ENCODE data around the gene TSSK2. TPM values are rescaled to one million over a fixed set of nuclear protein-coding genes. Genes with fewer than 3 reads are reported as not detected.

TSSK2 gene
- total RNA-seq, 1 experiment from 2014 or later = not detected

GRCh38 chr22:19173047-19174035 is 42.2 kb downstream of the TSSK2 start:
- ATAC-seq (no peak), DNase-seq (ENCODE audit: low read depth, low spot score) (no peak)
- Histone ChIP-seq H3K36me3 (ENCODE audit: control insufficient read depth, insufficient read depth, low read length) (no peaks in the 10 kb centered on the region; the same call in 1 of the 2 replicates), H3K27ac (ENCODE audit: low read length) (peak overlapping the region; percentile 87), H3K4me1 (ENCODE audit: control insufficient read depth, insufficient read depth, low read length) (peaks cover 48% of the 10 kb centered on the region), H3K9me3 (ENCODE audit: control insufficient read depth, insufficient read depth, low read depth, low read length) (no peaks in the 10 kb centered on the region), H3K27me3 (ENCODE audit: control insufficient read depth, insufficient read depth, low read length) (no peaks in the 10 kb centered on the region; the same call in 1 of the 2 replicates), H3K4me3 (ENCODE audit: low read depth in 2 of 2, low read length in 2 of 2) (peak overlapping the region; percentile 80 to 92)
- in situ Hi-C loops (cut with HindIII; ENCODE audit: low pct_unique_long_range_greater_than_20kb, low sequenced_read_pairs) (no loop called here), intact Hi-C loops (cut with micrococcal nuclease; ENCODE audit: unreplicated experiment) (no loop called here)
- ChIA-PET CTCF (no interaction called here), POLR2A (interaction anchor here (0.5 kb wide), 1 partner anchor 793 kb away, joined by 8 read pairs; no protein-coding TSS in a partner anchor)
- BruUV-seq (replicated peaks) = no TSS peak
- TF ChIP-seq REST (IDR thresholded peaks at IDR 0.05; ENCODE audit: insufficient read depth in 1 of 2, low read depth in 2 of 2, low read length in 1 of 2) (no peak), TCF7L2 (IDR thresholded peaks at IDR 0.05; ENCODE audit: low read depth, low read length) (no peak), CTCF (IDR thresholded peaks at IDR 0.05) (no peak), POLR2AphosphoS5 (IDR thresholded peaks at IDR 0.05; ENCODE audit: low read depth, low read length) (no peak), SIN3A (IDR thresholded peaks at IDR 0.05; ENCODE audit: borderline replicate concordance, insufficient read depth, low read depth, low read length) (no peak)

GRCh38 chr22:19174106-19175025 is 43.3 kb downstream of the TSSK2 start:
- Histone ChIP-seq H3K9me3 (ENCODE audit: control insufficient read depth, insufficient read depth, low read depth, low read length) (no peaks in the 10 kb centered on the region), H3K27me3 (ENCODE audit: control insufficient read depth, insufficient read depth, low read length) (no peaks in the 10 kb centered on the region), H3K4me1 (ENCODE audit: control insufficient read depth, insufficient read depth, low read length) (peaks cover 48% of the 10 kb centered on the region), H3K36me3 (ENCODE audit: control insufficient read depth, insufficient read depth, low read length) (no peaks in the 10 kb centered on the region; the same call in 1 of the 2 replicates), H3K4me3 (ENCODE audit: low read depth in 2 of 2, low read length in 2 of 2) (peak overlapping the region in 1 of 2 experiments; percentile 14; a peak in 1 of 4 replicates), H3K27ac (ENCODE audit: low read length) (peak overlapping the region; percentile 87)
- no TSS peak for BruUV-seq (replicated peaks)
- ATAC-seq (peak; percentile 1; the same call in 1 of the 2 replicates), DNase-seq (ENCODE audit: low read depth, low spot score) (no peak)
- in situ Hi-C loops (cut with HindIII; ENCODE audit: low pct_unique_long_range_greater_than_20kb, low sequenced_read_pairs) = no loop called here
- POLR2A ChIA-PET = no interaction called here
- intact Hi-C loops (cut with micrococcal nuclease; ENCODE audit: unreplicated experiment) = no loop called here
- TF ChIP-seq TCF7L2 (IDR thresholded peaks at IDR 0.05; ENCODE audit: low read depth, low read length) (no peak), SIN3A (IDR thresholded peaks at IDR 0.05; ENCODE audit: borderline replicate concordance, insufficient read depth, low read depth, low read length) (no peak), POLR2AphosphoS5 (IDR thresholded peaks at IDR 0.05; ENCODE audit: low read depth, low read length) (no peak; the same call in 1 of the 2 replicates), CTCF (IDR thresholded peaks at IDR 0.05) (no peak), REST (IDR thresholded peaks at IDR 0.05; ENCODE audit: insufficient read depth in 1 of 2, low read depth in 2 of 2, low read length in 1 of 2) (no peak)
- CTCF ChIA-PET = no interaction called here
